ENCODE measurements around the gene POMGNT2. TPM values are rescaled to one million over a fixed set of nuclear protein-coding genes. Genes with fewer than 3 reads are reported as not detected.

POMGNT2 gene
- total and polyA plus RNA-seq, 9 donors: 12.0 to 51.7 (median 36.0) TPM

DNA sequence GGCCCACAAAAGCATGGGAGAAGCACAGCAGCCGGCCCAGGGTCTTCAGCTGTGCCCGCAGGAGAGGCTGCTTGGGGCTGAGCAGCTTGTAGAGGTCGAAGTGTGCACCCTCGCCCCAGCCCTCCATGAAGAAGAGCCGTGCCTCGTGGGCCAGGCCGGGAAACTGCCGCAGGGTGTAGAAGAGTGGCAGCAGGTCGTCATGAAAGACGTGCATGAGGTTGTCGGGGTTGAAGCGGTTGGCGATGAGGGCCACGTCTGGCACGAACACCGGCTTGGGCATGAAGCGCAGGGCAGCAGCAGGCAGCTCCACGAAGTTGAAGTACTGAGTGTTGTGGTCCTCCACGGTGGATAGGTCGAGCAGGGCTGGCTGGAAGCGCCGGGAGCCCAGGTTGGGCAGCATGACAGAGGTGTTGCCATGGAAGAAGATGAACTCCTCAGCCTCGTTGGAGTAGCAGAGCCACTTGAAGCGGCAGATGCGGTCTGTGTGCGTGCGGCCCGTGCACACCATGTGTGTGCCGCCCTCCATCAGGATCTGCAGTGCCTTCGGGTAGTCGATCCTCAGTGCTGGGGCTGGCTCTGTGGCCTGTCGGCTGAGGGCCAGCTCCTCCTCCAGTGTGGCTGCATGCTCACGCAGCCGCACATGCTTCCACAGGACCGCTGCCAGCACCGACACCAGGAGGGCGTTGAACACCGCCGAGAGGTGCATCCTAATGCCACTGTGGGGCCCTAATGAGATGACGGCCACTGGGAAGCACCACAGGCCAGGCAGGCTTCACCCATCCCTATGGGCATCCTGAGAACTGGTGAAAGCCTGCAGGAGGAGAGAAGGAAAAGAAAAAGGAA lies 24.9 kb downstream of the POMGNT2 start:
- DNase-seq: no peak
- TF ChIP-seq, protein P1, sequence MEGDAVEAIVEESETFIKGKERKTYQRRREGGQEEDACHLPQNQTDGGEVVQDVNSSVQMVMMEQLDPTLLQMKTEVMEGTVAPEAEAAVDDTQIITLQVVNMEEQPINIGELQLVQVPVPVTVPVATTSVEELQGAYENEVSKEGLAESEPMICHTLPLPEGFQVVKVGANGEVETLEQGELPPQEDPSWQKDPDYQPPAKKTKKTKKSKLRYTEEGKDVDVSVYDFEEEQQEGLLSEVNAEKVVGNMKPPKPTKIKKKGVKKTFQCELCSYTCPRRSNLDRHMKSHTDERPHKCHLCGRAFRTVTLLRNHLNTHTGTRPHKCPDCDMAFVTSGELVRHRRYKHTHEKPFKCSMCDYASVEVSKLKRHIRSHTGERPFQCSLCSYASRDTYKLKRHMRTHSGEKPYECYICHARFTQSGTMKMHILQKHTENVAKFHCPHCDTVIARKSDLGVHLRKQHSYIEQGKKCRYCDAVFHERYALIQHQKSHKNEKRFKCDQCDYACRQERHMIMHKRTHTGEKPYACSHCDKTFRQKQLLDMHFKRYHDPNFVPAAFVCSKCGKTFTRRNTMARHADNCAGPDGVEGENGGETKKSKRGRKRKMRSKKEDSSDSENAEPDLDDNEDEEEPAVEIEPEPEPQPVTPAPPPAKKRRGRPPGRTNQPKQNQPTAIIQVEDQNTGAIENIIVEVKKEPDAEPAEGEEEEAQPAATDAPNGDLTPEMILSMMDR (IDR thresholded peaks at IDR 0.05): no peak
- Histone ChIP-seq H3K4me3 (no peak overlapping the region), H3K27ac (no peak overlapping the region), H3K27me3 (no peaks in the 10 kb centered on the region), H3K9me3 (no peaks in the 10 kb centered on the region), H3K4me1 (ENCODE audit: insufficient read depth) (peaks cover 2% of the 10 kb centered on the region), H3K36me3 (no peaks in the 10 kb centered on the region)
- WGBS, 3 donors: 96 to 97% (median 97%) methylated on average over 40 of the region's 40 CpGs
- intact Hi-C loops (cut with DNase I): no loop called here

DNA sequence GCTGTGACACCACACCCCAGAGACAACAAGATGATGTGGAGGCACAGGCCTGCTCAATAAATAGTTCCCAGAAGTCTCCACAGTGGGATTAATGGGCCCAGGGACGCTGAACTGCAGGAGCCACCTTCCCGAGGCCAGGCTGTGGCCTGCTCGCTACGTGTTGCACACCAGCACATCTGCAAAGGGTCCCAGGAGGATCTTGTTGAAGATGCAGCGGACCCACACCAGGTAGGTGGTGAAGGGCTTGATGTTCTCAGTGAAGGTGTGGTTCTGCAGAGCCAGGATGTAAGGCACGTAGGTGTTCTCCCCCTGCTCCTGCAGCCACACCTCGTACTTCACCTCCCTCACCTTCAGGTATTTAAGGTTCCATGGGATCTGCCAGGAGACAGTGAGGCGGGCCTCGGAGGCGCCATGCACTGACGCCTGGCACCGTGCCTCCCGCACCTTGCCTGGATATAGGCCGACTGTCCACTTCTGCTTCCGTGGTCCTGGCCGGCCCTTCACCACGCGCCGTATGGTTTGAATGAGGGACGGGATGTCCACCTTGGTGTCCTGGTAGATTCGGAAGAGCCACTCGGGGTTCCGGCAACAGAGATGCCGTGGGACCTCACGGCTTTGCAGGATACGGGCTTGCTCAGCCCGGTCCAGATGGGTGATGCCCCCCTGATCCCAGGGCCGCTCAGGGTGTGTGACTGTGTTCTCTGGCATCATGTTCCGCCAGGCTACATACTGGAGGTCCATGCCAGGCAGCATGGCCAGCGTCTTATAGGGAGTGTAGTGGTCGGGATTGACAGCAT lies 26.1 kb downstream of the POMGNT2 start:
- 93 to 95% (median 95%) methylated on average over 31 of the region's 31 CpGs for WGBS, 3 donors
- Histone ChIP-seq H3K4me3 (no peak overlapping the region), H3K27me3 (no peaks in the 10 kb centered on the region), H3K36me3 (no peaks in the 10 kb centered on the region), H3K4me1 (ENCODE audit: insufficient read depth) (peaks cover 5% of the 10 kb centered on the region), H3K27ac (no peak overlapping the region), H3K9me3 (no peaks in the 10 kb centered on the region)
- no peak for DNase-seq
- intact Hi-C loops (cut with DNase I): no loop called here
- TF ChIP-seq POLR2A (IDR thresholded peaks at IDR 0.05) (no peak), EP300 (IDR thresholded peaks at IDR 0.05) (no peak)
- TF ChIP-seq, protein P1 (IDR thresholded peaks at IDR 0.05): no peak

DNA sequence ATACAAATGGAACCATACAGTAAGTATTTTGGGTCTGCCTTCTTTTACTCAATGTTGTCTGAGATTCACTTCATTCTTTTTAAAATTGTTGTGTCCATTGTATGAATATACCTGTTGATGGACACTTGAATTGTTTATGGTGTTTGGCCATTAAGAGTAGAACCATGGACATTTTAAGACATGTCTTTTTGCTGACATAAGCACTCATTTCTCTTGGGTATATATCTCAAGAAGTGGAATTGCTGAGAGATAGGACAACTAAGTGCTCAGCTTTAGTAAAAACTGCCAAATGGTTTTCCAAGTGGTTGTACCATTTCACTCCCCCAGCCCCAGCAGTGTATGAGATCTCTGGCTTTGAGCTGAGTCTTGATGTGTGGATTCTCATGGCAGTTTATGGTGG lies 28.2 kb downstream of the POMGNT2 start:
- no peaks in the 10 kb centered on the region for H3K9me3 ChIP-seq
- no peaks in the 10 kb centered on the region for H3K27me3 ChIP-seq
- peaks cover 5% of the 10 kb centered on the region for H3K4me1 ChIP-seq (ENCODE audit: insufficient read depth)
- no peak for TF ChIP-seq EP300 (IDR thresholded peaks at IDR 0.05)
- TF ChIP-seq POLR2A (IDR thresholded peaks at IDR 0.05): no peak
- TF ChIP-seq, protein P1 (IDR thresholded peaks at IDR 0.05): no peak
- no peak for DNase-seq
- no peaks in the 10 kb centered on the region for H3K36me3 ChIP-seq
- H3K27ac ChIP-seq: no peak overlapping the region
- intact Hi-C loops (cut with DNase I): no loop called here
- no peak overlapping the region for H3K4me3 ChIP-seq

DNA sequence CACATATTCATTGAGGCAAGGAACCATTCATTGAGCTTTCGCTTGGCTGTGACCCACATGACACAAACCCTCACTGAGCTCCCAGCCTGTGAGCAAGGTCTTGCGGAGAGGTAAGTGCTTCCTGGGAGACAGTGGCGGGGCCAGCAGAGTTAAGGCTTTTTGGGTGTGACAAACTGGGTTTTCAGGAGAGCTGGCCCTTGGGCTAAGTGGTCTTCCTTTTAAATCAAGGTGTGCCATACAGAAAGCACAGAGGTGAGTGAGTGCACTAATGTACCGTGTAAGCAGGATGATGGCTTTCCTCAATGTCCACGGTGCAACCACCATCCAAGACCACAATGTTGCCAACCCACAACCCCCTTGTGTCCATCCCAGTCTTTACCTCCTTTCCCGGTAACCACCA lies 28.6 kb downstream of the POMGNT2 start:
- H3K27me3 ChIP-seq: no peaks in the 10 kb centered on the region
- H3K4me1 ChIP-seq (ENCODE audit: insufficient read depth): peaks cover 5% of the 10 kb centered on the region
- DNase-seq: no peak
- H3K4me3 ChIP-seq: no peak overlapping the region
- no peaks in the 10 kb centered on the region for H3K9me3 ChIP-seq
- no peak for TF ChIP-seq POLR2A (IDR thresholded peaks at IDR 0.05)
- TF ChIP-seq, protein P1 (IDR thresholded peaks at IDR 0.05): no peak
- TF ChIP-seq EP300 (IDR thresholded peaks at IDR 0.05): no peak
- no peaks in the 10 kb centered on the region for H3K36me3 ChIP-seq
- WGBS, 3 donors: 87 to 99% (median 98%) methylated on average over 6 of the region's 6 CpGs
- H3K27ac ChIP-seq: no peak overlapping the region
- intact Hi-C loops (cut with DNase I): no loop called here

All from ovary (tissue), 9 donors.